HG03196 (cell line): Measurements from ENCODE around the gene STIP1.

Experiments
- ATAC-seq: cut with Tn5 transposase; IDR thresholded peaks from one replicate; pipeline ENCODE4 v1.9.1; 2021; ENCODE audit not compliant: unreplicated experiment

STIP1 gene

DNA sequence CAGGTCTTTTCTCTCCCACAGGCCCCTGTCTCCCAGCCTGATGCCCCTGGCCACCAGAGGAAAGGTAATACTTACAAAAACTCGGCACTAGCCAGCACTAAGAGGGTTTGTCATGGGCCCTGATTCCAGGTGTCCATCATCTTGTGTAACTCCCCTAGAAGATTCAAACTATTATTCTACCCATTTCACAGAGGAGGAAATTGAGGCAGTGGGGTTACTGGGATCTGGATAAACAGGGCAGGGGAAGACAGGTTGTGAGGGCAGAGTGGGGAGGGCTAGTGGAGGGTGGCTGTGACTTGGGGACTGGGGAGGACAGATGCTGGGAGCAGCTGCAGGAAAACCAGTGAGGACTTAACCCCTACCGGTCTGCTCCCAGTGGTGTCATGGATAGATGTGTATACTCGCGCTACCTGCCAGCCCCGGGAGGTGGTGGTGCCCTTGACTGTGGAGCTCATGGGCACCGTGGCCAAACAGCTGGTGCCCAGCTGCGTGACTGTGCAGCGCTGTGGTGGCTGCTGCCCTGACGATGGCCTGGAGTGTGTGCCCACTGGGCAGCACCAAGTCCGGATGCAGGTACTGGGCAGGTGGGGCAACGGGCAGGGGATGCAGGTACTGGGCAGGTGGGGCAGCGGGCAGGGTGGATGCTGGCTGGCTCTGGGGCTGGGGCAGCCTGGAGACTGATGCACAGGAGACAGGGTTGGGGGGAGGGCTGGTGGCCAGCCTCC, 49.6 kb downstream of the STIP1 start:
- no peak for ATAC-seq

DNA sequence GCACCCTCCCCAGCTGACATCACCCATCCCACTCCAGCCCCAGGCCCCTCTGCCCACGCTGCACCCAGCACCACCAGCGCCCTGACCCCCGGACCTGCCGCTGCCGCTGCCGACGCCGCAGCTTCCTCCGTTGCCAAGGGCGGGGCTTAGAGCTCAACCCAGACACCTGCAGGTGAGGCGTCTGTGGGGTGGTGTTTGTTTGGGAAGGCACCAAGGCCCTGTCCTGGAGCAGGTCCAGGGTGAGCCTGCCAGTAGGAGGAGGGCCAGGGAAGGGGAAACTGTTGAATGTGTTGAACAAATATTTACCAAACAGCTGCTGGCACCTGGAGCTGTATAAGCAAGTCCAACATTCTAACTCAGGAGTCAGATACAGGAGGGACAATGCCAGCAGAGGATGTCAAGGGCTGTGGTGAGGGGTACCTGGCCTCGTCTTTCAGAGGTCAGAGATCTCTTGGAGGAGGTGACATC, 51.5 kb downstream of the STIP1 start:
- no peak for ATAC-seq

DNA sequence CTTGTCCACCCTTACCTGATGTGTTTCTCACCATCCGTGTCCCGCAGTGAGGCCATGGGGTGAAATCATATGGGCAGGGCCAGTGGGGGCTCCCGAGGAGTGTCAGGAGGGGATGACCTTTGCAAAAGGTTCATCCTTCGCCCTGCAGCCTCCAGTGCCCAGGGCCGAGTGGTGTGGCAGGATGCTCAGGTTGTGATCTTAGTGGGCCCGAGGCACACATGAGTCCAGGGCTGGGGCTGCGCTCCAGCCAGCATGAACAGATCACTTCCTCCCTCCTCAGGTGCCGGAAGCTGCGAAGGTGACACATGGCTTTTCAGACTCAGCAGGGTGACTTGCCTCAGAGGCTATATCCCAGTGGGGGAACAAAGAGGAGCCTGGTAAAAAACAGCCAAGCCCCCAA, 52.1 kb downstream of the STIP1 start:
- no peak for ATAC-seq

DNA sequence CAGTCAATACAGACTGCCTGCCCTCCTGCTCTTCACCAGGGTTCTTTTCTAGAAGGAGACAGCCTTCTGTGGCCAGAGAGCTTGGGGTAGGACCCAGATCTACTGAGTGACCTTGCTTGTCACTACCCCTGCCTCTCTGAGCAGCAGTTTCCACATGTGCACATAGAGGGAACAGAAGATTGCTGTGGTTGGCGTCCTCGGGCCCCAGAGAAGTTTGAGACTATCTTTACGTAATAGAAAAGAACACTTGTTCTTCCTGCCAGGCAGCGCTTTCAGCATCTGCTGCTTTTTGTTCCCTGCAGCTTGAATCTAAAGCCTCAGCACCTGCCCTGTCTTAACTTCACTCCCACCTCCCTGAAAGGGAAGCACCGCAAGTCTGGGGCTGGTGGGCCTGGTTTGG, 53.0 kb downstream of the STIP1 start:
- no peak for ATAC-seq

DNA sequence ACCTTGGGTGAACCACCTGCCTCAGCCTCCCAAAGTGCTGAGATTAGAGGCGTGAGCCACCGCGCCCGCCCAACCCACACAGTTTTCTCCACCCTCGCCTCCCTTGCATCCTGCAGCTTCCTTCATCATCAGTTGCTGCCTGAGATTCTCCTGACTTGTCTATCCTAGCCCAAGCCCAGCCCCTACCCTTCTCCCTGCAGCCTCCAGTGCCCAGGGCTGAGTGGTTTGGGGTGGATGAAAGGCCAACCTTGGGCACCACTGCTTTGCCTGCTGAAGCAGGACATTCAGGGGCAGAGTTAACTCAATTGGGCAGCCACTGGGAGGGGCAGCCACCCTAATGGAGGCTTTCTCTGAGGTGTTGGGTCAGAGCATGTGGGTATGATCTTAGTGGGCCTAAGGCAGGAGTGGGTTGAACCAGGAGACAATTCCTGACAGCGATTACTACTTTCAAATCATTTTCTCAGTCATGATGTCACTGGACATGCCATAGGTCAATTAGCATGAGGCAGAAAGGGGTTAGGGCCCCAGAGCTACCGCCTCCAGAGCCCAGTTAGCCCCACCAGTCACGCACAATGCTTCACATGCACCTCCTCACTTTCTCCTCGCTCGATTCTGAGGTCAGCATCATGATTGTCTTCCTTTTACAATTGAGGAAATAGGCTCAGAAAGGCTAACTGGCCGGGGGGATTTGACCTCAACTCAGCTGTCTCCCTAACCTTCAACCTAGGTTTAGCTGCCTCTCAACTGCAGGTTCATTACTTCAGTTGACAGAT, 53.9 kb downstream of the STIP1 start:
- ATAC-seq: no peak

DNA sequence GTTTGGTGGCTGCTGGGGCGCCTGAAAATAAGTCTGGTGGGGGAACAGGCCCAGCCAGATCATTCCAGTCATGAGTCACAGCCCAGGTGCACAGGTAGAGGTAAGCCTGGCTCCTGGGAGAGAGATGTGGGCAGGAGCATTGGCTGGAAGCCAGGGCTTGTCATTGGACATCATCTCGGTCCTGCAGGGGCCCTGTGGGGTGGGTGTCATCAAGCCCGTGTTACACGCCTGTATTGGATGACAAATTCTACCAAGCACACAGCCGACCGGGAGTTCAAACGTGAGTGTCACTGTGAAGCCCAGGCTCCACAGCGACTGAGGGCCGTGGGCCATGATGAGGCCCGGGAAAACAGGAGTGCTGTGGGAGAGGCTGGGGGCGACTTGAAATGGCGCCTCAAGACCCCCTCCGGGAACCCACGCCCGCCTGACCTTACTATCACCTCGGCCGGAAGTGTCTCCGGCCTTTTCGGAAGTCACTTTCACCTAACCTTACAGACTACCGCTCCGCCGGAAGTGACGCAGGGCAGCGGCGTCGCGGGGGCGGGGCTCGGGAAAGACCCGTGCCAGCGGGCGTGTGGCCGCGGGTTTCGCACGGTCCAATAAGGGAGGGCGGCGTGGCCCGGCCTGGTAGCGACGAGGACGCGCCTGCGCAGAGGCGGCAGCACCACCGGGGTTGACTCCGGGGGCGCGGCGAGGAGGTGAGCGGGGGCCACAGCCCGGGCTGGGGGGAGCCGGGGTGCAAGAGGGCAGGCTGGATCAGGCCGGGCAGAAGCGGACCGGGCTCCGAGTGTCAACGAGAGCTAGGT, 54.7 kb downstream of the STIP1 start, which contains the start of gene FKBP2:
Gene FKBP2, plus strand, starts transcription at position 661 of the 806 bp plus-strand sequence. CDS start 1,293 bp downstream, outside the sequence.
- ATAC-seq: peak; percentile 40

DNA sequence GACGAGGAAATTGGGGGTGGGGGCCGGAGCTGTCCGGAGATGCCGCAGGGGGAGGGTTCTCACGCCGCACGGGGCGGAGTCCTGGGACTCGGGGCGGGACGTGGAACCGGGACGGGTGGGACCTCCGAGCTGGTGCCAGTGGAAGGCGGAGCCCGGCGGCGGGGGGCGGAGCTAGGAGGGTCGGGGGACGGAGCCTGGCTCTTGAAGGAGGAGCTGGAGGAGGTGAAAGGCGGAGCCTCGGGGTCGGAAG, 55.2 kb downstream of the STIP1 start:
- peak; percentile 59 for ATAC-seq

DNA sequence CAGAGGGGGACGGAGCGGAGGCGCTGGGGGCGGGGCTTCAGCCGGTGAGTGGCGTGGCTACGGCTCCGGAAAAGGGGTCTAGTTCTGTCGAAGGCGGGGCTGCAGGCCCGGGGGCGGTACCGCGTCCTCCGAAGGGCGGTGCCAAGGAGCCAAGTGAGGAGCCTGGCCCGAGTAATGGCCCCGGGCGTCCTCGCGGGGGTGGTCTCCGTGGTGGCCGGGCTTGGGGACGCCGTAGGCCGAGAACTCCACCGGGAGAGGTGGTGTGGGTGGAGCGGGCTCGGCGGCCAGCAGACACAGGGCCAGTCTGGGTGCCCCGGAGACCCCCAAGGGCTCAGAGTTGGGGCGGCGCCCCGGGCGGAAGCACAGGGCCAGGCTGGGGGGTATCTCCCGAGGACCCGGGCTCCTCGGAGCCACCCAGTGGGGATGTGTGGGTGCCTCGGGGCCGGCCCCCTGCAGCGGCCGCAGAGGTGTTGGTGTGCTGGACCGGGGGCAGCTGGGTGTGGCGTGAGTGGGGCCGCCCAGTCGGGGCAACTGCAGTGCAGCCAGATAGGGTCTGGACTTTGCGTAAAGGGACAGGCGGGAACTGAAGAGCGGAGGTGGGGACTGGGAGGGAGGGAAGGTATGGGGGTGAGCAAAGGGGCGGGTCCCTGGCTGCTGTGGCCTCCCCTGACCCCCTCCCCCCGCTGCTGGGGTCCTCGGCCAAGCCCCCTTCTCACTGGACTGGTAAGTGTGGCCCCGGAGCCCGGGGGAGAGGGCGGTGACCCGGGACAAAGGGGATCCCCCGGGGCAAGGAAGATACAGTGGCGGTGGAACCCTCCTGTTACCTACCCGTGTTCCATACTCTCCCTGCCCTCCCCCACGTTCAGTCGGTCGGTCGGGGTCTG, 55.8 kb downstream of the STIP1 start:
- peak; percentile 3 for ATAC-seq

DNA sequence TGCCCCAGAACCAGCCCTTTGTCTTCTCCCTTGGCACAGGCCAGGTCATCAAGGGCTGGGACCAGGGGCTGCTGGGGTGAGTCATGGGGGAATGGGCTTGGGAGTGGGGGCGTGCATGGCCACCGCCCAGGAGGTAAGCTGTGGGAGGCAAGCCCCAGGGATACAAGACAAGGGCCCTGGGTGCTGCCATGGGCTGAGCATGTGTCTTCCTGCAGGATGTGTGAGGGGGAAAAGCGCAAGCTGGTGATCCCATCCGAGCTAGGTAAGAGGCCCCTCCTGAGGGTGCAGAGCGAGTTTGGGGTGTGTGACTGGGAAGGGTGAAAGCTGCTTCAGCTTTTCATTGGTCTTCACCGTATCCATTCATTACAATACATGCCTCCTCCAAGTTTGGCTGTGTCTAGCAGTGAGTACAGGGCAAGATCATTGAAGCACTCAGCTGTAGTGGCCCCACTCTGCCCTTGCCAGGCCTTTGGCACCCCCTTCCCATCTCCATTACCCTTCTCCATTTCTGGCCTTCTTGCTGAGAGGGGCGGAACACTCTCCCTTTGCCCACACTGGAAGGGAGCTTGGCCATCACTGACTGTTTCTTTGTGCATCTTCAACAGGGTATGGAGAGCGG, 57.4 kb downstream of the STIP1 start:
- ATAC-seq: no peak

DNA sequence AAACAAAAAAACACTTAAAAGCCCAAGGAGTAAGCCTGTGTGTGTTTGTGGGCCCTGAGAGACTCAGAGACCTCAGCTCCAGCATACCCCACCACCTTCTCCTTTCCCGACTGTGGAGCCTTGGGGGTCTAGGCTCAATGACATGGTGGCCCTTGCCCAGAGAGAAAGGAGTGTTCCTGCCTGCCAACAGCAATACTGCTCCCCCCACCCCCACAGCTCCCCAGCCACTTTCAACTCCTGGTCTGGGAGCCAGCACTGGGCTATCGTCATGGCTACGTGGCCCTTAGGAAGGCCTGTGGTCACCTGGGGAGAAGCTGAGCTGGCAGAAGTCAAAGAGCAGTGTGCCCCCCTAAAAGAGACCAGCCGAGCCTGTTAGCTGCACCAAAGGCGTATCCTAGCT, 58.1 kb downstream of the STIP1 start:
- ATAC-seq: no peak

DNA sequence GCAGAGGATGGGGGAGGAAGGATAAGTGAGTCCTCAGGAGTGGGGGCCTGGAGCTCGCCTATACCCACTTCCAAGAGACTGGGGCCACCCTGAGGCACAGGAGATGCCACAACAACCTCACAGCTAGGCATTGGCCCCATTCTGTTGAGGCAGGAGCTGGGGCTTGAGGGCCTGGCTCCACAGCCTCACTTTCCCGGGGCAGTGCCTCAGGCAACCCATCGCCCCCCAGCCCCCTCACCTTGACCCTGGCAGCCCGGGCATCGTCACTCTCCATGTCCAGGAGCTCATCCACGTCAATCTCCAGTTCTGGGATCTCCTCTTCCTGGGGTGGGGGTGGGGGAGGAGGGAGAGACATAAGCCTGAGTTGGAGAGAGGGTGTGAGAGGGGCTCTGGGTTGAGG, 59.0 kb downstream of the STIP1 start:
- ATAC-seq: no peak

DNA sequence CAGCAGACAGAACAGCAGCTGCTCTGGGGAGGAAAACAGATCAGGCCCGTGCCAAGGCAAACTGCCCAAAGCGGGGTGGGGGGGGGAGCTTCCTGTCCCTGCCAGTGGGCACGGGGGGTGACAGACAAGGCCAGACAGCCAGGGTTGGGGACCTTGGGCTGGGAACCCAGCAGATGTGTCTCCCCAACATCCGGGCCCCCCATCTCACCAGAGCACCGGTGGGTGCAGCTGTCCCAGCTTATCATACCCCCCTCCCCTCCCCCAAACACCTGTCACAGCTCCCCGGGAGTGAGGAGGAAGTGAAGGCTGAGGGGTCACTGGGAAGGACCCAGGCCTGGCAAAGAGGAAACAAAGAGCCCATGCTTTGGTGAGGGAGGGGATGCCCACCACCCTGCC, 59.4 kb downstream of the STIP1 start:
- no peak for ATAC-seq

DNA sequence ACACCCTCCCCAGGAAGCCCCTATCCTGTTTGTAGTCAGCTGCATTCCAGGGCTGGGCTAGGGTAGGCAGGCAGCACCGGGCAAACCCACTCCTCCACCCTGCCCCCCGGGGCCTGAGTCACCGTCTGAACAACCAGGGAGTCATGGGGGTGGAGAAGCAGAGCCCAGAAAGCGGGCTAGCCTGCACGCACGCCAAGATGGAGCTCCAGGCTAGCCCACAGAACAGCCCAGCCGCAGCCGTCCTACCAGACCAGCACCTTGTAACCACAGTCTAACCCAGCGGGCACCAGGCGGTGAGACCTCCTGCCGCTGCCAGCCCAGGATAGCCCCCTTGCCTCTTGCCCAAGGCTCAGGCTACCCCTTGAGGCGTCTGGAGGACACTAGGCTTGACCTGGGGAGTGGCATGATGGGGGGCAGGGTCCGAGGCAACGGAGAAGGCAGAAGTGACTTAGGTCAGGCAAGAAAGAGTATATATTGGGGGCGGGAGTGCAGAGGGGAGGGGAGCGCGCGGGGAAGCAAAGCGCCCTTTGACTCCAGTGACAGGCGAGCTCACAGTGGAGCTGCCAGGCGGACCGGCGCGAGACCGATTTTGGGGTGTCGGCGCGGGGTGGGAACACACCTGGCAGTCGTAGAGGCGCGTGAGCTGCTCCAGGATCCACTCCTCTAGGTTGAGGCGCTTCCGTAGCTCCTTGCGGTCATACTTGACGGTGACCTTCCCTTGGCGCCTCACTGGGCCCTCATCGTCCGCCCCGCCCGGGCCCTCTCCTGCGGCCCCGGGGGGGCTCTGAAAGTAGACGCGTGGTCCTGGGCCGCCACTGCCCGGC, 60.0 kb downstream of the STIP1 start:
- no peak for ATAC-seq

DNA sequence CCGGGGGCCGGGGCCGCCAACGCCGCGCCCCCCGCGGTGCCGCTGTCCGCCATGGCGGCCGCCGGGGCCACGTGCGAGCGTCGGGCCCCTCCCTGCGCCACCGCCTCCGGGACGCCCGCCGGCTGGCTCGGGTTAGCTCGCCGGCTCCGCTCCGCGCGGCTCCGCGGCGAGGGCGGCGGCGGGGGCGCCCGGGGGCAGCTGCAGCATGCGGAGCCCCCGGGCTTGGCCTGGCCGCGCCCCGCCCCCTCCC, 60.6 kb downstream of the STIP1 start:
- peak; percentile 9 for ATAC-seq

DNA sequence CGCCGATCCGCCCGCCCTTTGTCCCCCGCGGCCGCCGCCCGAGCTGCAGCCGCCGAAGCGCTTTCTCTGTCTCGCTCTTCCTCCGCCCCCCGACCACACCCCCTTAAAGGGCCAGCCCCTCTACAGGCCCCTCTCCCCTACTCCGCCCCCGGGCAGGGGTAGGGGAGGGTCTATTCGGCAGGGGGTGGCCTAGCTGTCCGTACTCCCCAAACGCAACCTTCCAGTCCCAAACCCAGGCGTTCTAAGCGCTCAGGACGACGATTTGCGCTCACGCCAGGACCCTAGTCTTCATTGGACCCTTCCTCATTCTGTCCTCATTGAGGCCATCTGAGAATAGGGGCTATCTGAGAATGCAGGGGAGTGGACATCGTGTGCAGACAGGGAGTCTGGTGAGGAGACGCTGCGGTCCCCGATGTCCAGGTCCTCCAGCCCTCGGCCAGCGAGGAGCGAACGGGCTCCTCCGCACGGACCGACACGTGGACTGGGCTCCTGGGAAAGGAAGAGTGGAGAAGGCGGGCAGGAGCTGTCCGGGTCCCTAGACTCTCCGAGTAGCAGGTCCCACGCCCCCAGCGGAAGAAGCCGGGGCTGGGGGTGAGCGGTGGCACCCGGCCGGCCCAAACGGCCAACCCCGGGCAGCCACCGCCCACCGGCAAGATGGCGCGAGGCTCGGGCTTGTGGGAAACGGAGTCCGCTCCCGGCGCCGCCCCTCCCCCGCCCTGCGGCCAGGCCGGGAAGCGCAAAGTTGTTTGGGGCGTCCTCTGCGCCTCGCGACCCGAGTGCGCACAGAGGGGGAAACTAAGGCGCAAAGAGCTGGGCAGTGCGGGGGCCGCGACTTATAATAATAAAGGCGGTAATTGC, 61.1 kb downstream of the STIP1 start, which contains the start of gene PPP1R14B:
Gene PPP1R14B, minus strand, starts transcription at position 73 of the 858 bp plus-strand sequence. CDS start 270 bp downstream, outside the sequence.
- ATAC-seq: peak; percentile 31

DNA sequence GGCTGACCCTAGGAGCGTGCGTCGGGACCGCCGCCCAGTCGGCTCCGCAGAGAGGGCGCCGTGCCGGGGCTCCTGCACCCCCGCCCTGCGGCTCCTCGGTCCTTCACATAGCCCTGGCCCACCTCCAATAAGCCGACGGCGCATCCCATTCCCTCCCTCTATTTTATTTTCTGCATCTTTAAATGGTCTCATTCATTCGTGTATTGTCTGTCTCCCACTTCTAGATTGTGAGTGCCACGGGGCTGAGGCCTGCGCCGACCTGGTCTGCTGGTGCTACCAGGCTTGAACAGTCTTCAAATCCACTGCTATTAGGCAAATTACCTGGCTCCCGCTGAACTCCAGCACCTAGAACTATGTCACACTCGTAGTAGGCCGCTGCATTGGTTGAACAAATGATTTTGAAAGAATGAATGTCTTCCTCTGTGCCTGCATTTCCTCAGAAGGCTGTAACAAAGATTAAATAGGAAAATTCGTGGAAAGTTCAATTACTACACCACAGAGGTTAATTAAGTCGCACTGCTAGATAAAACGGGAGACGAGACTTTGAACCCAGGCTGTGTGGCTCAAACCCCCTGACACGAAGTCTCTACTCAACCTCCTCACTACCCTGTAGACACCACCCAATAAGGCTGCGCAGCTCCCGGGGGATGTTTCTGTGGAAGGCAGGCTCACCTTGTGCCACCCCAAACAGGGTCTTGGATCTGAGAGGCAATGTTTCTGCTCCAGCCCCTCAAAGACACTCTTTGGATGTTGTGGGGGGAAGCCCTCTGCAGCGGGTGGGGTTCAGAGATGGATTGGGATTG, 62.0 kb downstream of the STIP1 start:
- no peak for ATAC-seq

DNA sequence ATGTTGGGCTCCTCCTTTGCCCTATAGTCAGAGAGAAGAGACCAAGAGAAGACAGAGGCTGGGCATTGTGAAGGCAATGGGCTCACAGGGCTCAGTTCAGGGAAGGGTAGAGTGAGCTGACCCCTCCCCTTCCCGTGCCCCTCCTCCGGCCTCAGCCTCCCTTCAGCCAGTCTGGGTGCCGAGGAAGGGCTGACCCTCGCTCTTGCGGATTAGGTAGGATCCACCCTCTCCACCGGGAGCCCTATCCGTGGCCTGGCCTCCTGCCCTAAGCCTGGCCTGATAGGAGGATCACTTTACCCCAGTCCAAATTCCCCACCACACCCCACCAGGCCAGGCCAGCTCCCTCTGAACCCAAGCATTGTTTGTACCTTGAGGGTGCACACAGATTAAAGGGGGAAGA, 62.6 kb downstream of the STIP1 start:
- ATAC-seq: no peak

DNA sequence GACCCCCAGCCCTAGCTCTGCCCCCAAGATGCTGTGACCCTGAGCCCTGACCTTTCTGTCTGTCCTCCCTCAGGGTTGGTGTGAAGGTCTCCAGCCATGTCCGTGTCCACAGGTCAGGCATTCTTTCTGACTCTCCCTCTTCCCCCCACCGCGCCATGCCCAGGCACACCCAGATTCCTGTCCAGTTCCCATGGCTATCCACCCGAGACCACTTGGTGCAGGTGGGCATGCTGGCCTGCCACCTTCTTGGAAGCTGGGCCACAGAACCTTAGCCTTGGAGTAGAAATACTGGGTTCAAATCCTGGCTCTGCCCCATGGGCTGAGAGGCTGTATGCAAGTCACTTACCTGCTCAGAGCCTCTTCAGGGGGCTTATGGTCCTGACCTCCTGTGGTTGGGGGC, 63.1 kb downstream of the STIP1 start:
- no peak for ATAC-seq
